GM12875 (cell line): ENCODE results near the gene B3GAT3.

ENCODE experiments used
- H3K4me3 ChIP-seq: one replicate; pipeline ENCODE4 v1.5.1; 2011; ENCODE audit warnings: low read depth, low read length, control low read depth
- TF ChIP-seq, protein P1 (sequence below): IDR thresholded peaks from 2 replicates; pipeline ENCODE4 v1.5.1; 2011; ENCODE audit warnings: low read depth, mild to moderate bottlenecking, control low read depth, inconsistent platforms, low read length, moderate library complexity, borderline replicate concordance; ENCODE audit not compliant: insufficient read depth

B3GAT3 gene

DNA sequence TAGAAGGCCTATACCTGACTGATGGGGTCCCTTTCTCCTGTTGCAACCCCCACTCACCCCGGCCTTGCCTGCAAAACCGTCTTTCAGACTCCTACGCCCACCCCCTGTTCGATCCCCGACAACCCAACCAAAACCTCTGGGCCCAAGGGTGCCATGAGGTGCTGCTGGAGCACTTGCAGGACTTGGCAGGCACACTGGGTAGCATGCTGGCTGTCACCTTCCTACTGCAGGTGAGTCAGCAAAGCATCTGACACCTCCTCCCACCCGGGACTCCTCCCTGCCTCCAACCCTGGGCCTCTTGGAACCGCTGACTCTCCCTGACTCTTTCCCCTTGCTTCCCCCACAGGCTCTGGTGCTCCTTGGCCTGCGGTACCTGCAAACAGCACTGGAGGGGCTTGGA is 7.5 kb downstream of the B3GAT3 start:
- TF ChIP-seq, protein P1, sequence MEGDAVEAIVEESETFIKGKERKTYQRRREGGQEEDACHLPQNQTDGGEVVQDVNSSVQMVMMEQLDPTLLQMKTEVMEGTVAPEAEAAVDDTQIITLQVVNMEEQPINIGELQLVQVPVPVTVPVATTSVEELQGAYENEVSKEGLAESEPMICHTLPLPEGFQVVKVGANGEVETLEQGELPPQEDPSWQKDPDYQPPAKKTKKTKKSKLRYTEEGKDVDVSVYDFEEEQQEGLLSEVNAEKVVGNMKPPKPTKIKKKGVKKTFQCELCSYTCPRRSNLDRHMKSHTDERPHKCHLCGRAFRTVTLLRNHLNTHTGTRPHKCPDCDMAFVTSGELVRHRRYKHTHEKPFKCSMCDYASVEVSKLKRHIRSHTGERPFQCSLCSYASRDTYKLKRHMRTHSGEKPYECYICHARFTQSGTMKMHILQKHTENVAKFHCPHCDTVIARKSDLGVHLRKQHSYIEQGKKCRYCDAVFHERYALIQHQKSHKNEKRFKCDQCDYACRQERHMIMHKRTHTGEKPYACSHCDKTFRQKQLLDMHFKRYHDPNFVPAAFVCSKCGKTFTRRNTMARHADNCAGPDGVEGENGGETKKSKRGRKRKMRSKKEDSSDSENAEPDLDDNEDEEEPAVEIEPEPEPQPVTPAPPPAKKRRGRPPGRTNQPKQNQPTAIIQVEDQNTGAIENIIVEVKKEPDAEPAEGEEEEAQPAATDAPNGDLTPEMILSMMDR, result no peak
- H3K4me3 ChIP-seq, result no peak overlapping the region

- no peak overlapping the region for H3K4me3 ChIP-seq
- TF ChIP-seq, protein P1, result no peak
Measured at GRCh38 chr11:62613291-62613778, 8.5 kb downstream of the B3GAT3 start.

DNA sequence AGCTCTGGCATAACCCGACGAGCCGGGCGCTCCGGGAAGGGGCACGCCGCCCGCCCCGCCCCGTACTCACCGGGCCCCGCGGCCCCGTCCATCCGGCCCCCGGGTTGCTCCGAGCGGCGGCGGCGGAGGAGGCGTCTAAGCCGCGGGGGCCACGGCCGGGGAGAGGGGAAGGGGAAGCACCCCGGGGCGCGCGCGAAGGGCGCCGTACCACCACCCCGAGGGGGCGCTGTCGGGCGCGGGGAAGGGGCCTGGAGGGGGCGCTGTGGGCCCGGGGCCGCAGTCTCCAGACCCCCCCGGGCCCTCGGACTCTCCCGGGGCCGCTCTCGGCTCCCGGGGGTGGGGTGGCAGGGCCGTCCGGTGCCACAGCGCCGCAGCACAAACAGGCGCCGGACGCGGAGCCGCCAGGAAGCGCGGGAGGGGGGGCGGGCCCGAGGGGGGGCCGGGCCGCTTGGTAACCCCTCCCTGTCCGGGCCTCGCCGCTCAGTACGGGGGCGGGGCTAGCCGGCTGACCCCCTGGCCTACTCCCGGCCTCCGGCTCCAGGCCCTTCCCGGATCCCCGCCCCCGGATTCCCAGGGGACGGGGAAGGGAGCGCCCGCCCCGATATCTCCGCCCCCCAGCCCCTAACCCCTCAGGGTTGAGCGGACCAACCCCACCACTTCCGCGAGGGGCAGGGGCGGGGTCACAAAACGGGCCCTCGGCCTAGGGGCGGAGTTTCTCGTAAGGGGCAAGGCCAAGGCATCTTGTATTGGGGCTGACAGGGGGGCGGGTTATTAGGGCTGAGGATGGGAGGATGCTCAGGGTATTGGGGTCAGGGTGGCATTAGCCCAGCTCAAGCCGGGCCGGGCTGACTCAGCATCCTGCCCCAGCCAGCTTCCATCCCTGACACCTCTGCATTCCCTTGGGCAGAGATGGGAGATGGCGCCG is 9.2 kb downstream of the B3GAT3 start, which contains the start of the genes EML3 and ROM1:
EML3 (minus strand) TSS at position 410 of the 925 bp plus-strand sequence; CDS start at position 92, 318 bp downstream.
ROM1 (plus strand) TSS at position 892 of the 925 bp plus-strand sequence; CDS start at position 917, 25 bp downstream.
- peak within 1 kb of the TSS; percentile 83 for H3K4me3 ChIP-seq
- TF ChIP-seq, protein P1, result peak; percentile 100

DNA sequence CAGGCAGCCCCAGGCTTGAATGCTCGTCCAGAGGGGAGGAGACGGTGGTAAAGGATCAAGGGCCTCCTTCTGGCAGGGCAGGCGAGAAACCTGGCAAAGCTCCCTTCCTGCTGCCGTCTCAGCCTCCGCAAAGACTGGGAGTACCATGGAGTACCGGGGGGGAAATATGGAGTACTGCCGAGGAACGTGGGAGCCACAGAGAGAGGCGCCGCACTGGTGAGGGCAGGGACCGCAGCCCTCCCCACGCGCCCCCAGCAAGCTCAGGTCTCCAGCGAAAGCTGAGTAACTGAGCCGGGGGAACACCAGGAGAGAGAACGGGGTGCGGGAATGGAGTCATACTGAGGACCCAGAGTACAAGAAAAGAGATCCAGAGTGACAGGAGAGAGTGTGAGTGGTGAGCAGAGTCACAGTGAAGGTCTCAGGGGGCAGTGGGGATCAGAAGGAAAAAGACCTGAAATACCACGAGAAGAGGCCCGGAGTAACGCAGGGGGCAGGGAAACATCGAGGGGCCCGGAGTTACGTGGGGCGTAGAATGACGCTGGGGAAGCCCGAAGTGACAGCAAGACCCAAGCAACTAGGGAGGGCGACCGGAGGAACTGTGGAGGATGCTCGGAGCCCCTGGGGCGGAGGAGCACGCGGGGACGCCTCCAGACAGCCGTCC is 10.0 kb downstream of the B3GAT3 start:
- H3K4me3 ChIP-seq, result peak overlapping the region; percentile 83
- TF ChIP-seq, protein P1, result no peak

- peak overlapping the region; percentile 83 for H3K4me3 ChIP-seq
- TF ChIP-seq, protein P1, result no peak
Measured at GRCh38 chr11:62610814-62611704, 10.7 kb downstream of the B3GAT3 start.

DNA sequence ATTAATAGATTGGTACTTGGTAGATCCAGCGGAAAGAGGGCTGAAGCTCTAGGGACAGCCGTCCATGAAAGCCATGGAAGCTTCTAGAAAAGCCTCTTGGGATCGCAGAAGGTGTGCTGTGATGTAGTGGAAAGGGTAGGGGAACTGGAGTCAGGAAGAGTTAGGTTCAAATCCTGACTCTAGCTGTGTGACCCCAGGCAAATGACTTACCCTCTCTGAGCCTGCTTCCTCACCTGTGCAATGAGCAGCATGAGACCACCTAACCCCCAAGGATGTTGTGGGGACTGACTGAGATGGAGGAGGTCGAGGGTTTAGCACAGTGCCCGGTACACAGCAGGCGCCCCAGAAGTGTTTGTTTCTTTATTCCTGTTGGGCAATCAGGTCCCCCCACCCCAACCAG is 11.4 kb downstream of the B3GAT3 start:
- TF ChIP-seq, protein P1, result no peak
- H3K4me3 ChIP-seq, result no peak overlapping the region
